Esophagus muscularis mucosa (tissue), 4 donors: ENCODE results near the gene SIGLEC10. TPM values are rescaled to one million over a fixed set of nuclear protein-coding genes. Genes with fewer than 3 reads are reported as not detected.
A peak's percentile ranks its signal among the peaks of the same experiment; 100 is the strongest.

Source experiments
- DNase-seq: peaks from one replicate; pipeline ENCODE4 v3.0.0-alpha.2; 2017; ENCODE audit errors: extremely low spot score
- H3K27ac ChIP-seq, 4 donors: fragments of 200-600 bp; sonication (generic); replicated peaks in 1 of 4; 1 replicate in 3 of 4; 2 replicates in 1 of 4; pipeline ENCODE4 v1.5.1; 2016 to 2019; ENCODE audit warnings: mild to moderate bottlenecking in 1 of 4
- H3K27me3 ChIP-seq, 4 donors: fragments of 200-600 bp; sonication (generic); one replicate each; pipeline versions ENCODE4 v1.5.1 to v1.6.0; 2016 to 2019
- H3K36me3 ChIP-seq, 4 donors: fragments of 200-600 bp; sonication (generic); one replicate each; pipeline ENCODE4 v1.5.1; 2016 to 2019
- H3K4me1 ChIP-seq, 4 donors: fragments of 200-600 bp; sonication (generic); one replicate each; pipeline ENCODE4 v1.5.1; 2016 to 2019
- H3K4me3 ChIP-seq, 4 donors: fragments of 200-600 bp; sonication (generic); 1 replicate in 2 of 4; 2 replicates in 2 of 4; pipeline ENCODE4 v1.5.1; 2016 to 2019; ENCODE audit warnings: mild to moderate bottlenecking in 4 of 4, moderate library complexity in 1 of 4
- H3K9me3 ChIP-seq, 4 donors: fragments of 200-600 bp; sonication (generic); 1 replicate in 3 of 4; 2 replicates in 1 of 4; pipeline ENCODE4 v1.5.1; 2016 to 2019
- EP300 ChIP-seq: sonication (generic); formaldehyde crosslinking; IDR thresholded peaks from one replicate; pipeline ENCODE4 v1.6.1; 2017; ENCODE audit warnings: antibody characterized with exemption
- POLR2A ChIP-seq: fragments of 450-650 bp; IDR thresholded peaks from one replicate; pipeline ENCODE4 v1.6.1; 2017; ENCODE audit warnings: antibody characterized with exemption, moderate library complexity, mild to moderate bottlenecking, low read depth
- POLR2AphosphoS5 ChIP-seq, 2 donors: sonication (generic); formaldehyde crosslinking; IDR thresholded peaks; one replicate each; pipeline ENCODE4 v1.6.1; 2017; ENCODE audit warnings: antibody characterized with exemption in 2 of 2
- WGBS: methylation state at CpG from one replicate; pipeline ENCODE4 v1.1.5; 2018; 5-methylcytosine and 5-hydroxymethylcytosine counted together
- intact Hi-C: fragments of 100-400 bp; cut with DNase I; formaldehyde crosslinking; loops from one replicate; pipeline ENCODE4 v1.15.1; 2023
- total RNA-seq, 4 donors: library from RNA; depleted of rRNA; stranded (reverse); fragments of >200 nt; gene quantifications; one replicate each; pipeline versions ENCODE4 v1.1.0 to v1.2.1, GENCODE V29; 2016
- TF ChIP-seq, protein P1 (sequence below), 3 experiments: fragments of 200-600 bp in 2 of 3; fragments of 450-650 bp in 1 of 3; sonication (generic) in 2 of 3; IDR thresholded peaks; one replicate each; pipeline ENCODE4 v1.5.1; 2017 to 2019; ENCODE audit warnings: antibody characterized with exemption in 3 of 3, mild to moderate bottlenecking in 2 of 3, moderate library complexity in 1 of 3

Gene SIGLEC10
- total RNA-seq, 4 donors from 2014 or later, result 1.4 to 4.1 (median 2.4) TPM

- Histone ChIP-seq H3K36me3 (no peaks in the 10 kb centered on the region), H3K4me3 (no peak overlapping the region), H3K4me1 (peaks cover 0 to 15% (median 13%) of the 10 kb centered on the region in 4 donors), H3K27me3 (no peaks in the 10 kb centered on the region), H3K27ac (no peak overlapping the region), H3K9me3 (no peaks in the 10 kb centered on the region)
- intact Hi-C loops, result no loop called here
- no peak for DNase-seq
- TF ChIP-seq POLR2AphosphoS5 (IDR thresholded peaks at IDR 0.05), result no peak
- no peak for TF ChIP-seq EP300
- no peak for TF ChIP-seq POLR2A
- TF ChIP-seq, protein P1, sequence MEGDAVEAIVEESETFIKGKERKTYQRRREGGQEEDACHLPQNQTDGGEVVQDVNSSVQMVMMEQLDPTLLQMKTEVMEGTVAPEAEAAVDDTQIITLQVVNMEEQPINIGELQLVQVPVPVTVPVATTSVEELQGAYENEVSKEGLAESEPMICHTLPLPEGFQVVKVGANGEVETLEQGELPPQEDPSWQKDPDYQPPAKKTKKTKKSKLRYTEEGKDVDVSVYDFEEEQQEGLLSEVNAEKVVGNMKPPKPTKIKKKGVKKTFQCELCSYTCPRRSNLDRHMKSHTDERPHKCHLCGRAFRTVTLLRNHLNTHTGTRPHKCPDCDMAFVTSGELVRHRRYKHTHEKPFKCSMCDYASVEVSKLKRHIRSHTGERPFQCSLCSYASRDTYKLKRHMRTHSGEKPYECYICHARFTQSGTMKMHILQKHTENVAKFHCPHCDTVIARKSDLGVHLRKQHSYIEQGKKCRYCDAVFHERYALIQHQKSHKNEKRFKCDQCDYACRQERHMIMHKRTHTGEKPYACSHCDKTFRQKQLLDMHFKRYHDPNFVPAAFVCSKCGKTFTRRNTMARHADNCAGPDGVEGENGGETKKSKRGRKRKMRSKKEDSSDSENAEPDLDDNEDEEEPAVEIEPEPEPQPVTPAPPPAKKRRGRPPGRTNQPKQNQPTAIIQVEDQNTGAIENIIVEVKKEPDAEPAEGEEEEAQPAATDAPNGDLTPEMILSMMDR (IDR thresholded peaks at IDR 0.05), result no peak
- 79% methylated on average over 8 of the region's 8 CpGs for WGBS
These were observed 46.2 kb downstream of the SIGLEC10 start for GRCh38 chr19:51371186-51371690.

DNA sequence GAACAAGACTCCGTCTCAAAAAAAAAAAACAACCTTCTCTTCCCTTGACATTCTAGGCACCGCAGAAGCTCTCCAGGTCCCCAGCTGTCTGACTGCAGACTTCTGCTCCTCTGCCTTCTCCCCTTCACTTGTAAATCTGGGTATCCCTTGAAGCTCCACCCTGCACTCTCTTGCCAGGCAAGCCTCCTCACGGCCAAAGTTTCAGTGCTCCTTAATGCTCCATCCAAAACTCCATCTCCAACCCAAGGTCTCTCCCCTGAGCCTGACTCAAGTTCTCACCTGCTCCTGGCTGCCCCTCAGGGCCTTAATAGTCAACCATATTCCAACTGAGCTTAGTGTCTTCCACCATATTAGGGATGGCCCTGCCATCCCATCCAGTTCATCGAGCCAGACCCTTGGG, 47.2 kb downstream of the SIGLEC10 start:
- H3K9me3 ChIP-seq, result no peaks in the 10 kb centered on the region
- intact Hi-C loops, result no loop called here
- DNase-seq, result no peak
- H3K27me3 ChIP-seq, result no peaks in the 10 kb centered on the region
- H3K4me3 ChIP-seq, result no peak overlapping the region
- H3K27ac ChIP-seq, result no peak overlapping the region
- 77% methylated on average over 4 of the region's 4 CpGs for WGBS
- no peaks in the 10 kb centered on the region for H3K36me3 ChIP-seq
- peaks cover under 1 to 20% (median 19%) of the 10 kb centered on the region in 4 donors for H3K4me1 ChIP-seq
- TF ChIP-seq, protein P1 (IDR thresholded peaks at IDR 0.05), result no peak
- TF ChIP-seq POLR2AphosphoS5 (IDR thresholded peaks at IDR 0.05) (no peak), EP300 (no peak), POLR2A (no peak)

GRCh38 chr19:51368366-51369282, 48.8 kb downstream of the SIGLEC10 start, which contains the start of gene CLDND2:
CLDND2 (minus strand) TSS chr19:51369003; CDS start chr19:51368577, 426 bp downstream.
- Histone ChIP-seq H3K36me3 (no peaks in the 10 kb centered on the region), H3K4me1 (peaks cover 17 to 36% (median 35%) of the 10 kb centered on the region in 4 donors), H3K27ac (peak within 1 kb of the TSS; percentile 95 to 99 (median 97)), H3K4me3 (peak within 1 kb of the TSS; percentile 67 to 86 (median 75)), H3K9me3 (no peaks in the 10 kb centered on the region), H3K27me3 (no peaks in the 10 kb centered on the region)
- no peak for DNase-seq
- intact Hi-C loops, result loop anchor here (10.0 kb wide), 1 partner anchor 336 kb away; no protein-coding TSS in a partner anchor
- TF ChIP-seq EP300 (no peak), POLR2AphosphoS5 (IDR thresholded peaks at IDR 0.05) (no peak), POLR2A (no peak)
- TF ChIP-seq, protein P1 (IDR thresholded peaks at IDR 0.05), result no peak
- 59% methylated on average over 23 of the region's 23 CpGs for WGBS

- intact Hi-C loops, result loop anchor here (10.0 kb wide), 1 partner anchor 337 kb away; no protein-coding TSS in a partner anchor
- peak; percentile 99 for DNase-seq
These were observed 49.7 kb downstream of the SIGLEC10 start for GRCh38 chr19:51367565-51368365.

More at GRCh38 chr19:51367565-51368365, 49.7 kb downstream of the SIGLEC10 start:
- Histone ChIP-seq H3K4me1 (peaks cover 26 to 45% (median 43%) of the 10 kb centered on the region in 4 donors), H3K36me3 (no peaks in the 10 kb centered on the region), H3K4me3 (peak overlapping the region; percentile 67 to 86 (median 75)), H3K27me3 (no peaks in the 10 kb centered on the region), H3K9me3 (no peaks in the 10 kb centered on the region), H3K27ac (peak overlapping the region; percentile 95 to 99 (median 97))
- TF ChIP-seq POLR2AphosphoS5 (IDR thresholded peaks at IDR 0.05), result peak in 1 of 2 donors; percentile 97
- no peak for TF ChIP-seq POLR2A
- TF ChIP-seq EP300, result no peak
- TF ChIP-seq, protein P1 (IDR thresholded peaks at IDR 0.05), result peak in 1 of 3 experiments; percentile 14
- 0% methylated on average over 28 of the region's 64 CpGs for WGBS
